GM21576 (cell line): ENCODE data around the gene ARHGAP9.
"Not testable (repeated sequence)": the region's sequence is repeated elsewhere in the genome, so short reads cannot be mapped to it uniquely, and the experiment has no call there.

Source experiments
- ATAC-seq: cut with Tn5 transposase; IDR thresholded peaks from one replicate; pipeline ENCODE4 v1.9.1; 2021; ENCODE audit warnings: mild to moderate bottlenecking, moderate library complexity; ENCODE audit not compliant: unreplicated experiment

The ARHGAP9 gene

GRCh38 chr12:57495051-57495701 is 15.5 kb upstream of the ARHGAP9 start:
- not testable (repeated sequence) for ATAC-seq

- ATAC-seq: no peak
These were observed 12.0 kb upstream of the ARHGAP9 start for GRCh38 chr12:57491393-57492280.

GRCh38 chr12:57490126-57490525 is 10.5 kb upstream of the ARHGAP9 start:
- ATAC-seq: no peak

- no peak for ATAC-seq
These were observed 9.5 kb upstream of the ARHGAP9 start for GRCh38 chr12:57489157-57489641.

- no peak for ATAC-seq
These were observed 8.9 kb upstream of the ARHGAP9 start for GRCh38 chr12:57488402-57489156.

GRCh38 chr12:57487597-57488401 is 8.1 kb upstream of the ARHGAP9 start, which contains the start of gene MARS1:
TSS of gene MARS1 (plus strand) at chr12:57488068. CDS start at chr12:57488091, 23 bp downstream.
- ATAC-seq: peak; percentile 96

- no peak for ATAC-seq
These were observed 7.5 kb upstream of the ARHGAP9 start for GRCh38 chr12:57487055-57487596.

- ATAC-seq: no peak
These were observed 6.0 kb upstream of the ARHGAP9 start for GRCh38 chr12:57485695-57486094.

- ATAC-seq: no peak
These were observed 3.8 kb upstream of the ARHGAP9 start for GRCh38 chr12:57483466-57483865.

- no peak for ATAC-seq
These were observed 2.0 kb upstream of the ARHGAP9 start for GRCh38 chr12:57481671-57482070.

GRCh38 chr12:57479043-57479375 is 657 bp downstream of the ARHGAP9 start:
- no peak for ATAC-seq

GRCh38 chr12:57477710-57478681 is 1.7 kb downstream of the ARHGAP9 start:
- ATAC-seq: peak; percentile 43

GRCh38 chr12:57476993-57477709 is 2.5 kb downstream of the ARHGAP9 start:
- ATAC-seq: no peak

GRCh38 chr12:57476162-57476992 is 3.3 kb downstream of the ARHGAP9 start:
- peak; percentile 34 for ATAC-seq

- no peak for ATAC-seq
These were observed 4.2 kb downstream of the ARHGAP9 start for GRCh38 chr12:57475271-57476161.

GRCh38 chr12:57474862-57475261 is 4.8 kb downstream of the ARHGAP9 start:
- no peak for ATAC-seq

GRCh38 chr12:57474430-57474829 is 5.2 kb downstream of the ARHGAP9 start:
- ATAC-seq: no peak
